GM23248 (cell line): Measurements from ENCODE around the gene ERBB4.

Experiments
- EZH2 ChIP-seq: fragments of 200-600 bp; sonication (generic); IDR thresholded peaks from 2 replicates; pipeline ENCODE4 v1.6.1; 2018; ENCODE audit warnings: antibody characterized with exemption, mild to moderate bottlenecking; ENCODE audit not compliant: insufficient read depth, poor library complexity, severe bottlenecking
- EZH2phosphoT487 ChIP-seq: fragments of 200-600 bp; sonication (generic); IDR thresholded peaks from 2 replicates; pipeline ENCODE4 v1.6.1; 2018; ENCODE audit warnings: antibody characterized with exemption, moderate library complexity, mild to moderate bottlenecking, low read depth; ENCODE audit not compliant: insufficient read depth

DNA sequence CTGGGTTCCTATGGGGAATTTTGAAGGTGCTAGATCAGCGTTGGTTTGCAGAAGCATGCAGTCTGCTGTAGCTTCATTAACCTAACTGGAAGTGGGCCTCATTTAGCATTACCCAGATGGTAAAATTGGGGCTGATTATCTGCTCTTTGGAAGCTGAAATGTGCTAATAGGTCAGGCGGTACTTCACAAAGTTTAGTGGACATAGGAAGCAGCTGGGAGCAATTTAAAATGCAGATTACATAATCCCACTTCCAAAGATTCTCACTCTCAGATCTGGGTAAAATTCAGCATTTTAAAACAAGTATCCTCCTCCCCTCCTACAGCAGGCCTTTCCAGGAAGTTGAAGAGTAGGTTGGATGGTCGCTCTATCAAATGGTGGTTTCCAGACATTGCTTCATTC lies 1075.2 kb downstream of the ERBB4 start:
- no peak for TF ChIP-seq EZH2
- no peak for TF ChIP-seq EZH2phosphoT487
